HFF-Myc (cell line): ENCODE measurements around the gene MNDA.
"Not testable (repeated sequence)": the region's sequence is repeated elsewhere in the genome, so short reads cannot be mapped to it uniquely, and the experiment has no call there.

ENCODE experiments used
- DNase-seq: peaks from one replicate; pipeline ENCODE4 v3.0.0-alpha.2; 2011; ENCODE audit warnings: low read depth; ENCODE audit errors: extremely low read depth
- H3K4me3 ChIP-seq: replicated peaks from 2 replicates; pipeline ENCODE4 v1.5.1; 2011; ENCODE audit warnings: low read depth, mild to moderate bottlenecking, control low read depth, low read length
- TF ChIP-seq, protein P1 (sequence below): IDR thresholded peaks from 2 replicates; pipeline ENCODE4 v1.5.1; 2012; ENCODE audit warnings: mild to moderate bottlenecking, low read depth, low read length, control low read depth; ENCODE audit errors: missing control alignments

The MNDA gene

DNA sequence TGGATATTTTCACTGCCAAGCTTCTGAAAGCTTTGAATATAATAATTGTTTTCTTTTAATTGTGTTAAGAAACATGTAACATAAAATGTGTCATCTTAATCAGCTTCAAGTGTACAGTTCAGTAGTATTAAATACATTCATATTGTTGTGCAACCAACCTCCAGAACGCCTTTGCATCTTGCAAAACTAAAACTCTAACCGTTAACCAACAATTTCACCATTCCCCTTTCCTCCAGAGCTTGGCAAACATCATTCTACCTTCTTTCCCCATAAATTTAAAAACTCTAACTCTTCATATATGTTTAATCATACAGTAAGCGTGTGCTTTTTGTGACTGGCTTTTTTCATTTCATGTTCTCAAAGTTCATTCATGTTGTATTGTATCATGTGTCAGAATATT is 2.1 kb downstream of the MNDA start:
- DNase-seq = no peak
- H3K4me3 ChIP-seq = no peak overlapping the region
- TF ChIP-seq, protein P1, sequence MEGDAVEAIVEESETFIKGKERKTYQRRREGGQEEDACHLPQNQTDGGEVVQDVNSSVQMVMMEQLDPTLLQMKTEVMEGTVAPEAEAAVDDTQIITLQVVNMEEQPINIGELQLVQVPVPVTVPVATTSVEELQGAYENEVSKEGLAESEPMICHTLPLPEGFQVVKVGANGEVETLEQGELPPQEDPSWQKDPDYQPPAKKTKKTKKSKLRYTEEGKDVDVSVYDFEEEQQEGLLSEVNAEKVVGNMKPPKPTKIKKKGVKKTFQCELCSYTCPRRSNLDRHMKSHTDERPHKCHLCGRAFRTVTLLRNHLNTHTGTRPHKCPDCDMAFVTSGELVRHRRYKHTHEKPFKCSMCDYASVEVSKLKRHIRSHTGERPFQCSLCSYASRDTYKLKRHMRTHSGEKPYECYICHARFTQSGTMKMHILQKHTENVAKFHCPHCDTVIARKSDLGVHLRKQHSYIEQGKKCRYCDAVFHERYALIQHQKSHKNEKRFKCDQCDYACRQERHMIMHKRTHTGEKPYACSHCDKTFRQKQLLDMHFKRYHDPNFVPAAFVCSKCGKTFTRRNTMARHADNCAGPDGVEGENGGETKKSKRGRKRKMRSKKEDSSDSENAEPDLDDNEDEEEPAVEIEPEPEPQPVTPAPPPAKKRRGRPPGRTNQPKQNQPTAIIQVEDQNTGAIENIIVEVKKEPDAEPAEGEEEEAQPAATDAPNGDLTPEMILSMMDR = no peak

DNA sequence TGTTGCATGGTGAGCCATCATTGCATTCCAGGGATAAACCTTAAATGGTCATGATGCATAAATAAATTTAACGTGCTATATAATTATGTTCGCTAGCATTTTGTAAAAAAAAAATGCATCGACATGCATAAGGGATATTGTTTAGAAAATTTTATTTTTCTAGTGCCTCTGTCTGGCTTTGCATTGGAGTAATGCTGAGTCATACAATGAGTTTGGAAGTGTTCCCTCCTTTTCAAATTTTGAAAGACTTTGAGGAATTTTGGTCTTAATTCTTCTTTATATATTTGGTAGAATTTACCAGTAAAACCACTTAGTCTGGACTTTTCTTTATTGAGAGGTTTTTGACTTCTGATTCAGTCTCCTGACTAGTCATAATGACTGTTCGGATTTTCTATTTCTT is 4.9 kb downstream of the MNDA start:
- H3K4me3 ChIP-seq = no peak overlapping the region
- DNase-seq = no peak
- TF ChIP-seq, protein P1 = no peak

DNA sequence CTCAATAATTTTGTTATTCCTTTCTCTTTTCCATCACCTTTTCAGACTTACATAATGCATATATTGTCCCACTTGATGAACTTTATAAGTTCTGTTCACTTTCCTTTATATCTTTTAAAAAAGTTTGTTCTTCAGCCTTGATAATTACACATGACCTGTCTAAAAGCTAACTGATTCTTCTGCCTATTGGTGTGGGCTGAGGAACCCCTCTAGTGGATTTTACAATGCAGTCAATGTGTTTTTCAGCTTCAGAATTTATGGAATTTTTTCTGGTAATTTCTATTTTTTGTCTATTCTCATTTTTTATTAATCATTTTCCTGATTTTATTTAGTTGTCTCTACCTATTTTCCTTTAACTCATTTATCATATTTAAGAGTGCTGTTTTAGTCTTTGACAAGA is 7.5 kb downstream of the MNDA start:
- no peak for DNase-seq
- TF ChIP-seq, protein P1 = no peak
- H3K4me3 ChIP-seq = no peak overlapping the region

DNA sequence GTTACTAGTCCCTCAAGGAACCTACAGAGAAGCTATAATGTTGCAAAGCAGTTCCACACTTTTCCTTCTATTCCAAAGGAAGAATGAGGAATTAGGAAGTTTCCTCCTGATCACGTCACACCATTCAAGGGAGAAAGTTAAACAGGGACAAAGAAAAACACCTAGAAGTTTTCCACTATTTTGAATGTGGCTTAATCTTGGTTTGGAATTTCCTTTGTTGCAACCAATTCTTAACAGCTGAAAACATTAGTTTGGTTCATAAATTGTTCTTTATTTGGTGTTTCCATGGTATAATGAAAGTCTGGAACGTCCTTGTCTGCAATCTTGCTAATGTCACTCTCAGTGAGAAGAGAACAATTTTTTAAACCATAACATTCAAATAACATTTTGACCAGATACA is 8.4 kb downstream of the MNDA start:
- no peak overlapping the region for H3K4me3 ChIP-seq
- no peak for DNase-seq
- TF ChIP-seq, protein P1 = no peak

DNA sequence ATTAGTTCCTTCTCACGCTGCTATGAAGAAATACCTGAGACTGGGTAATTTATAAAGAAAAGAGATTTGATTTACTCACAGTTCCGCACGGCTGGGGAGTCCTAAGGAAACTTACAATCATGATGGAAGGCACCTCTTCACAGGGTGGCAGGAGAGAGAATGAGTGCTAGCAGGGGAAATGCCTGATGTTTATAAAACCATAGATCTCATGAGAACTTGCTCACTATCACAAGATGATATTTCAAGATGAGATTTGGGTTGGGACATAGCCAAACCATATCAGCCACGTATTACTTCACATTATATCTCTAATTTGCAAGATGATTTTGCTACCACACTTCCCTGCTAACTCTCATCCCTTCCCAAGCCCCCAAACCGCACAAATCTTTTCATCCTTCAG is 9.1 kb downstream of the MNDA start:
- DNase-seq = no peak
- TF ChIP-seq, protein P1 = no peak
- no peak overlapping the region for H3K4me3 ChIP-seq

DNA sequence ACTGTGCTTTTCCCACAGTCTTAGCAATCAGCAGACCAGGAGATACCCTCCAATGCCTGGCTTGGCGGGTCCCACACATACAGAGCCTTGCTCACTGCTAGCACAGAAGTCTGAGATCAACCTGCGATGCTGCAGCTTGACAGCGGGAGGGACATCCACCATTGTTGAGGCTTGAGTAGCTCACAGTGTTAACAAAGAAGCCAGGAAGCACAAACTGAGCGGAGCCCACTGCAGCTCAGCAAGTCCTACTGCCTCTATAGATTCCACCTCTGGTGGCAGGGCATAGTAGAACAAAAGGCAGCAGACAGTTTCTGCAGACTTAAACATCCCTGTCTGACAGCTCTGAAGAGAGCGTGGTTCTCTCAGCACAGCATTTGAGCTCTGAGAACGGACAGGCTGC is 33.4 kb downstream of the MNDA start:
- TF ChIP-seq, protein P1 = no peak
- no peak for DNase-seq
- no peak overlapping the region for H3K4me3 ChIP-seq

DNA sequence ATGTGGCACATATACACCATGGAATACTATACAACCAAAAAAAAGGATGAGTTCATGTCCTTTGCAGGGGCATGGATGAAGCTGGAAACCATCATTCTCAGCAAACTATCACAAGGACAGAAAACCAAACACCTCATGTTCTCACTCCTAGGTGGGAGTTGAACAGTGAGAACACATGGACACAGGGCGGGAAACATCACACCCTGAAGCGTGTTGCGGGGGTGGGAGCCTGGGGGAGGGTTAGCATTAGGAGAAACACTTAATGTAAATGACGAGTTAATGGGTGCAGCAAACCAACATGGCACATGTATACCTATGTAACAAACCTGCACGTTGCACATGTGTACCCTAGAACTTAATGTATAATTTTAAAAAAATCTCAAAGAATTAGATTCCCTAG is 39.3 kb downstream of the MNDA start:
- DNase-seq = not testable (repeated sequence)

More for the DNA sequence above, 39.3 kb downstream of the MNDA start:
- not testable (repeated sequence) for H3K4me3 ChIP-seq
